MCF 10A (cell line): ENCODE results near the gene ST6GALNAC2. TPM values are rescaled to one million over a fixed set of nuclear protein-coding genes. Genes with fewer than 3 reads are reported as not detected.

Experiments
- BruUV-seq: library from RNA; stranded (reverse); fragments of 400-500 nt; replicated peaks from 2 replicates; lab custom pipeline; 2021; lab: Mats Ljungman, UMichigan
- CTCF ChIA-PET: fragments of 300-600 bp; sonication (Branson Sonifier 250); formaldehyde crosslinking; extraction: SDS; loops from one replicate; lab custom pipeline; 2021; ENCODE audit warnings: antibody characterized with exemption, inconsistent platforms; lab: Yijun Ruan, JAX
- POLR2A ChIA-PET: fragments of 300-600, 350-650 bp; sonication (Branson Sonifier 250); formaldehyde crosslinking; extraction: SDS; loops from one replicate; lab custom pipeline; 2020; ENCODE audit warnings: antibody characterized with exemption, inconsistent platforms; lab: Yijun Ruan, JAX
- DNase-seq: peaks from one replicate; pipeline ENCODE4 v3.0.0-alpha.2; 2018; ENCODE audit not compliant: unreplicated experiment
- H3K27ac Mint-ChIP-seq: one replicate; pipeline ENCODE4 v1.8.0; 2022; ENCODE audit warnings: mild to moderate bottlenecking, low read depth, mixed read lengths; ENCODE audit not compliant: unreplicated experiment
- H3K27me3 Mint-ChIP-seq: one replicate; pipeline ENCODE4 v1.8.0; 2022; ENCODE audit warnings: mixed read lengths; ENCODE audit not compliant: insufficient read depth, unreplicated experiment
- H3K36me3 Mint-ChIP-seq: one replicate; pipeline ENCODE4 v1.8.0; 2022; ENCODE audit warnings: mild to moderate bottlenecking, moderate library complexity, mixed read lengths; ENCODE audit not compliant: insufficient read depth, unreplicated experiment
- H3K4me1 Mint-ChIP-seq: one replicate; pipeline ENCODE4 v1.8.0; 2022; ENCODE audit warnings: mixed read lengths; ENCODE audit not compliant: insufficient read depth, unreplicated experiment
- H3K4me3 Mint-ChIP-seq: one replicate; pipeline ENCODE4 v1.8.0; 2022; ENCODE audit warnings: mild to moderate bottlenecking, moderate library complexity, mixed read lengths; ENCODE audit not compliant: unreplicated experiment
- H3K9me3 Mint-ChIP-seq: one replicate; pipeline ENCODE4 v1.8.0; 2022; ENCODE audit warnings: mixed read lengths; ENCODE audit not compliant: unreplicated experiment
- CTCF ChIP-seq: fragments of 200-600 bp; IDR thresholded peaks from one replicate; pipeline ENCODE4 v1.8.0; 2022; ENCODE audit warnings: antibody characterized with exemption, mild to moderate bottlenecking; ENCODE audit not compliant: unreplicated experiment
- intact Hi-C: fragments of 100-400 bp; cut with micrococcal nuclease; formaldehyde crosslinking; loops from 2 replicates; pipeline ENCODE4 v1.14.1; 2022
- total RNA-seq: library from RNA; stranded (reverse); gene quantifications from 2 replicates; pipeline ENCODE4 v1.2.3, GENCODE V29; 2022

The ST6GALNAC2 gene
- total RNA-seq, 1 experiment from 2014 or later, result 7.7 TPM

GRCh38 chr17:76557368-76558197 lies 28.1 kb downstream of the ST6GALNAC2 start:
- Mint-ChIP-seq H3K27ac (peak overlapping the region; percentile 97), H3K4me3 (peak overlapping the region; percentile 92), H3K36me3 (peaks cover 61% of the 10 kb centered on the region), H3K9me3 (no peaks in the 10 kb centered on the region), H3K4me1 (peaks cover 19% of the 10 kb centered on the region), H3K27me3 (no peaks in the 10 kb centered on the region)
- DNase-seq, result peak; percentile 96
- no peak for TF ChIP-seq CTCF
- ChIA-PET POLR2A (interaction anchor here (0.6 to 8.3 kb wide), 36 partner anchors 9 to 1566 kb away, joined by 3 to 171 read pairs (median 6); partner anchors contain the start of genes JMJD6, METTL23, MFSD11 and PRCD), CTCF (interaction anchor here (0.6 to 6.2 kb wide), 15 partner anchors 12 to 481 kb away, joined by 3 to 43 read pairs (median 4); partner anchors contain the start of gene ST6GALNAC2)
- intact Hi-C loops, result loop anchor here (1.0 to 10.0 kb wide), 2 partner anchors 67 to 157 kb away; partner anchors contain the start of gene MXRA7
- TSS peak; percentile 79 for BruUV-seq

- no peaks in the 10 kb centered on the region for H3K9me3 Mint-ChIP-seq
- TSS peak; percentile 60 for BruUV-seq
- DNase-seq, result peak; percentile 69
- POLR2A ChIA-PET, result interaction anchor here (0.7 to 8.3 kb wide), 27 partner anchors 8 to 1565 kb away, joined by 3 to 171 read pairs (median 11); partner anchors contain the start of genes JMJD6, METTL23, MFSD11 and PRCD
- TF ChIP-seq CTCF, result no peak
- peak overlapping the region; percentile 92 for H3K4me3 Mint-ChIP-seq
- CTCF ChIA-PET, result interaction anchor here (0.6 to 6.2 kb wide), 6 partner anchors 10 to 481 kb away, joined by 3 to 43 read pairs (median 16); no protein-coding TSS in a partner anchor
- peaks cover 54% of the 10 kb centered on the region for H3K36me3 Mint-ChIP-seq
- no peaks in the 10 kb centered on the region for H3K27me3 Mint-ChIP-seq
- intact Hi-C loops, result loop anchor here (10.0 kb wide), 1 partner anchor 158 kb away; the partner anchor contains the start of gene MXRA7
- peak overlapping the region; percentile 97 for H3K27ac Mint-ChIP-seq
- H3K4me1 Mint-ChIP-seq, result peaks cover 16% of the 10 kb centered on the region
Measured at GRCh38 chr17:76556765-76557367, 28.8 kb downstream of the ST6GALNAC2 start.

- no TSS peak for BruUV-seq
- Mint-ChIP-seq H3K27ac (no peak overlapping the region), H3K4me3 (no peak overlapping the region), H3K9me3 (no peaks in the 10 kb centered on the region), H3K36me3 (peaks cover 27% of the 10 kb centered on the region), H3K4me1 (peaks cover 14% of the 10 kb centered on the region), H3K27me3 (no peaks in the 10 kb centered on the region)
- no peak for DNase-seq
- CTCF ChIA-PET, result no interaction called here
- TF ChIP-seq CTCF, result no peak
- POLR2A ChIA-PET, result interaction anchor here (0.6 kb wide), 1 partner anchor 750 kb away, joined by 4 read pairs; no protein-coding TSS in a partner anchor
- intact Hi-C loops, result loop anchor here (5.0 to 10.0 kb wide), 2 partner anchors 161 to 577 kb away; partner anchors contain the start of genes ACOX1, MXRA7 and TEN1
Measured at GRCh38 chr17:76554131-76554530, 31.5 kb downstream of the ST6GALNAC2 start.
